Left renal pelvis (tissue), 4 donors: ENCODE measurements around the gene CT55. TPM values are rescaled to one million over a fixed set of nuclear protein-coding genes. Genes with fewer than 3 reads are reported as not detected.

Experiments used
- polyA plus RNA-seq, 4 donors: library from polyadenylated mRNA; unstranded; fragments of 120-200 nt; gene quantifications; one replicate each; pipeline ENCODE4 v1.2.1, GENCODE V29; 2013; ENCODE audit not compliant: insufficient read length in 4 of 4

The CT55 gene
- polyA plus RNA-seq, 4 donors: 0.19 to 0.46 (median 0.20) TPM; not detected in 1

Other genes with a start within 250 kb of the CT55 start
- 10 to 100 TPM in 3 of 4 donors, 1 to 10 TPM in 1; 8.8 to 12.2 (median 11.1) TPM for gene SMIM10, start 180.4 kb downstream of the CT55 start, polyA plus RNA-seq
- 10 to 100 TPM; 22.8 to 25.3 (median 25.0) TPM for gene RTL8B, start 148.9 kb downstream of the CT55 start, polyA plus RNA-seq
- 100 to 1,000 TPM; 165 to 248 (median 187) TPM for gene RTL8C, start 139.0 kb downstream of the CT55 start, polyA plus RNA-seq
- 10 to 100 TPM; 70.9 to 97.3 (median 80.0) TPM for gene RTL8A, start 119.3 kb downstream of the CT55 start, polyA plus RNA-seq
- 1 to 10 TPM; 4.0 to 8.0 (median 6.8) TPM for gene SMIM10L2B, start 72.7 kb downstream of the CT55 start, polyA plus RNA-seq
- gene ETDB, start 50.9 kb downstream of the CT55 start, polyA plus RNA-seq: not detected
- gene ETDA, start 80.7 kb upstream of the CT55 start, polyA plus RNA-seq: under 1 TPM in 1 of 4 donors, not detected in 3; 0.37 TPM
- gene ETDC, start 138.1 kb upstream of the CT55 start, polyA plus RNA-seq: not detected
- 10 to 100 TPM; 16.6 to 21.7 (median 20.6) TPM for gene ZNF75D, start 172.7 kb upstream of the CT55 start, polyA plus RNA-seq
- 10 to 100 TPM; 12.2 to 18.0 (median 15.4) TPM for gene ZNF449, start 173.4 kb upstream of the CT55 start, polyA plus RNA-seq